K562 (cell line): ENCODE results near the gene PSMD13. TPM values are rescaled to one million over a fixed set of nuclear protein-coding genes. Genes with fewer than 3 reads are reported as not detected.

ENCODE experiments used
- ATAC-seq: fragments of 200-7000 bp; cut with Tn5 transposase; 3 replicates; pipeline ENCODE4 v1.9.1; 2020; ENCODE audit warnings: moderate library complexity
- BruUV-seq: library from RNA; stranded (reverse); fragments of 400-500 nt; replicated peaks from 2 replicates; lab custom pipeline; 2021; lab: Mats Ljungman, UMichigan
- CTCF ChIA-PET: fragments of 300-600 bp; formaldehyde crosslinking; extraction: SDS; loops from one replicate; lab custom pipeline; 2021; ENCODE audit warnings: low intra/inter-chr PET ratio; lab: Yijun Ruan, JAX
- POLR2A ChIA-PET: fragments of 300-600, 350-650 bp; sonication (Branson Sonifier 250); formaldehyde crosslinking; extraction: SDS; loops from one replicate; lab custom pipeline; 2021; ENCODE audit warnings: antibody characterized with exemption, inconsistent platforms; lab: Yijun Ruan, JAX
- DNase-seq, 4 experiments: peaks; one replicate each; pipeline versions ENCODE4 v3.0.0 to v3.0.0-alpha.2; 2011 to 2018; ENCODE audit warnings: low spot score in 3 of 4, mixed read lengths in 3 of 4; ENCODE audit errors: extremely low read depth in 1 of 4
- FAIRE-seq: peaks from 2 replicates; lab custom pipeline; 2011; peaks lifted over from hg19 to GRCh38; lab: Jason Lieb, UNC
- H2AFZ ChIP-seq: 2 replicates; pipeline ENCODE4 v1.6.0; 2011; ENCODE audit warnings: low read depth, low read length, control low read depth, inconsistent platforms
- H3K27ac ChIP-seq: fragments of 200-600 bp; 3 replicates; pipeline ENCODE4 v1.8.0; 2011; ENCODE audit warnings: low read depth, mild to moderate bottlenecking, control low read depth, inconsistent platforms, low read length, moderate library complexity, mixed read lengths; ENCODE audit errors: extremely low read depth
- H3K27me3 ChIP-seq, 2 experiments: fragments of 300-600 bp in 1 of 2; 2 replicates in 1 of 2; 3 replicates in 1 of 2; pipeline versions ENCODE4 v1.6.0 to v1.8.0; 2011; ENCODE audit warnings: inconsistent platforms in 2 of 2, low read length in 2 of 2, mild to moderate bottlenecking in 1 of 2, mixed read lengths in 1 of 2, moderate library complexity in 1 of 2; ENCODE audit not compliant: control insufficient read depth in 2 of 2, insufficient read depth in 2 of 2
- H3K36me3 ChIP-seq: fragments of 300-600 bp; 3 replicates; pipeline ENCODE4 v1.8.0; 2011; ENCODE audit warnings: mild to moderate bottlenecking, low read length, inconsistent platforms; ENCODE audit not compliant: control insufficient read depth, insufficient read depth
- H3K4me1 ChIP-seq, 2 experiments: fragments of 200-600 bp in 1 of 2; replicated peaks in 1 of 2; 2 replicates in 1 of 2; 3 replicates in 1 of 2; pipeline versions ENCODE4 v1.5.1 to v1.8.0; 2011; ENCODE audit warnings: inconsistent platforms in 2 of 2, low read length in 2 of 2, mild to moderate bottlenecking in 1 of 2, mixed read lengths in 1 of 2, moderate library complexity in 1 of 2; ENCODE audit not compliant: control insufficient read depth in 2 of 2, insufficient read depth in 2 of 2
- H3K4me2 ChIP-seq: 2 replicates; pipeline ENCODE4 v1.6.1; 2011; ENCODE audit warnings: low read length, control low read depth, inconsistent platforms, mixed read lengths; ENCODE audit not compliant: insufficient read depth
- H3K4me3 ChIP-seq: fragments of 200-600 bp; sonication (generic), shearing (Covaris generic); 2 replicates; pipeline ENCODE4 v1.5.1; 2016; ENCODE audit warnings: control low read depth, inconsistent platforms
- H3K79me2 ChIP-seq: fragments of 200-600 bp; 3 replicates; pipeline ENCODE4 v1.8.0; 2011; ENCODE audit warnings: low read length, inconsistent platforms; ENCODE audit not compliant: control insufficient read depth, insufficient read depth
- H3K9ac ChIP-seq, 2 experiments: 2 replicates each; pipeline versions ENCODE4 v1.6.0 to v1.6.1; 2011; ENCODE audit warnings: low read depth in 2 of 2, low read length in 2 of 2, control low read depth in 1 of 2, inconsistent platforms in 1 of 2, mild to moderate bottlenecking in 1 of 2, mixed read lengths in 1 of 2; ENCODE audit not compliant: insufficient read depth in 1 of 2
- H3K9me1 ChIP-seq: one replicate; pipeline ENCODE4 v1.6.0; 2011; ENCODE audit warnings: inconsistent platforms, mild to moderate bottlenecking, low read length, moderate library complexity; ENCODE audit not compliant: control insufficient read depth, insufficient read depth
- H3K9me3 ChIP-seq: replicated peaks from 2 replicates; pipeline ENCODE4 v1.5.1; 2011; ENCODE audit warnings: low read depth, low read length, inconsistent platforms; ENCODE audit not compliant: control insufficient read depth, insufficient read depth
- H4K20me1 ChIP-seq: replicated peaks from 2 replicates; pipeline ENCODE4 v1.6.1; 2011; ENCODE audit warnings: low read length, inconsistent platforms, mixed read lengths; ENCODE audit not compliant: control insufficient read depth, insufficient read depth
- POLR2G ChIP-seq: fragments of 200-400 bp; formaldehyde crosslinking; IDR thresholded peaks from 2 replicates; pipeline ENCODE4 v1.6.1; 2017; ENCODE audit warnings: low read depth, mild to moderate bottlenecking, antibody characterized with exemption, low read length, moderate library complexity
- WGBS: fragments of 100-300 bp; shearing (Covaris generic); methylation state at CpG from one replicate; pipeline ENCODE4 v1.1.6; 2016; ENCODE audit warnings: low coverage, mixed read lengths; ENCODE audit not compliant: insufficient coverage; ENCODE audit errors: missing lambda C conversion rate; 5-methylcytosine and 5-hydroxymethylcytosine counted together
- in situ Hi-C: fragments of 300-500 bp; cut with MboI; formaldehyde crosslinking; loops from 4 replicates; pipeline ENCODE4 v1.15.0; 2018; ENCODE audit warnings: inconsistent platforms, mixed read lengths
- intact Hi-C: fragments of 100-400 bp; cut with micrococcal nuclease; formaldehyde crosslinking; loops from 2 replicates; pipeline ENCODE4 v1.14.2; 2022
- polyA plus RNA-seq, 8 experiments: library from polyadenylated mRNA; depleted of rRNA in 4 of 8; stranded (reverse) in 5 of 8; unstranded in 3 of 8; fragments of >200 nt; fragmentation: Nextera tagmentation in 2 of 8; fragmentation: Illumina TruSeq in 1 of 8; extraction: Ambion mirVana in 2 of 8; extraction: Trizol in 1 of 8; gene quantifications; 2 replicates each; pipeline versions ENCODE4 v1.2.1 to v1.2.3, GENCODE V29; 2011 to 2014; ENCODE audit warnings: inconsistent platforms in 1 of 8, missing spikeins in 1 of 8
- total RNA-seq, 7 experiments: library from RNA; depleted of rRNA in 6 of 7; stranded (reverse); fragments of >200 nt in 6 of 7; fragmentation: Illumina TruSeq in 2 of 7; extraction: Trizol in 2 of 7; gene quantifications; 2 replicates each; pipeline versions ENCODE4 v1.2.1 to v1.2.3, GENCODE V29; 2011 to 2021; ENCODE audit warnings: low replicate concordance in 1 of 7
- TF ChIP-seq, protein P1 (sequence below): fragments of 250-450 bp; sonication (Bioruptor Pico); IDR thresholded peaks from 2 replicates; pipeline ENCODE4 v1.4.0; 2020; ENCODE audit warnings: mild to moderate bottlenecking, moderate library complexity

PSMD13 gene
- total and polyA plus RNA-seq, 9 of the 15 experiments (the other 6 are each of a cell fraction or from before 2014, with no cell fraction given) = 185 to 383 (median 267) TPM

DNA sequence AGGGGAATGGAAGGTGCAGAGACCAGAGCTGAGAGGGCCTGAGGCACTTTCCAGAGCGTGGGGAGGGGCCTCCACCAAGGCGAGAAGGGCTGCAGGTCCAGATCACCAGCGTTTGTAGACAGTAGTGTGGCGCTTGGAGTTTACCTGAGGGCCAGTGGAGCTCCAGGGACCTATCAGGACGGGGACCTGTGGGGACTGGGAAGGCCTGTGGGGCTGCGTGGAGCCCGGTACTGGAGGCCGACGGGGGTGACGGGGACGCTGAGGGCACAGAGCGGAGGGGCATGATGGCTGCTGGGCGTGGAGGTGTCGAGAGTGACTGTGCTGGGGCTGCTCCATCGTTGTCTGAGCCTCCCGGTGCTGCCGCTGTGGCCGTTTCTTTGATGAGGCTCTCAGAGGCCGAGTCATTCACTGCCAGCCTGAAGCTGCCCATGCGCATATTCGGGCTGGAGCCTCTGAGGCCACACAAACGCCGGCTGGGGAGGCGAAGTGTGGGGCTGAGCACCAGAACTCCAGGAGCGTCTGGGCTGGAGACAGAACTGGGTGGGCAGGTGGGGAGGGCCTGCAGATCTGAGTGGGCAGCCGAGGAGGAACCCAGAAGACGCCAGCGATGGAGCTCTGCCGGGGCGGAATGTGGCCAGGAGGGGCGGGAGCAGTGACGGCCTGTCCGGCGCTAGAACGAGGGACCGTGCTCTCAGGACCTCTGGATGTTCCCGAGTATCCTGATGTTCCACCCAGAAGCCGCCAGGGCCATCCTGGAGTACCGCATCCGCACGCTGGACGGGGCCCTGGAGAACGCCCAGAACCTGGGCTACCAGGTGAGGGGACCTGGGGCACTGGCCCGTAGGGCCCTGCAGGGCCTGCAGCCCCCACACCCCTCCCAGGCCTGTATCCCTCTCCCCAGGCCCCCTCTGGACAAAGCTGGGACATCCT lies 54.8 kb downstream of the PSMD13 start:
- no peak for FAIRE-seq
- H3K9ac ChIP-seq = peak overlapping the region in 1 of 2 experiments; percentile 94; a peak in 2 of 4 replicates
- TF ChIP-seq, protein P1, sequence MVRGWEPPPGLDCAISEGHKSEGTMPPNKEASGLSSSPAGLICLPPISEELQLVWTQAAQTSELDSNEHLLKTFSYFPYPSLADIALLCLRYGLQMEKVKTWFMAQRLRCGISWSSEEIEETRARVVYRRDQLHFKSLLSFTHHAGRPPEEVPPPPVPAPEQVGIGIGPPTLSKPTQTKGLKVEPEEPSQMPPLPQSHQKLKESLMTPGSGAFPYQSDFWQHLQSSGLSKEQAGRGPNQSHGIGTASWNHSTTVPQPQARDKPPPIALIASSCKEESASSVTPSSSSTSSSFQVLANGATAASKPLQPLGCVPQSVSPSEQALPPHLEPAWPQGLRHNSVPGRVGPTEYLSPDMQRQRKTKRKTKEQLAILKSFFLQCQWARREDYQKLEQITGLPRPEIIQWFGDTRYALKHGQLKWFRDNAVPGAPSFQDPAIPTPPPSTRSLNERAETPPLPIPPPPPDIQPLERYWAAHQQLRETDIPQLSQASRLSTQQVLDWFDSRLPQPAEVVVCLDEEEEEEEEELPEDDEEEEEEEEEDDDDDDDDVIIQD = no peak
- peak; percentile 25; the same call in 1 of the 2 replicates for TF ChIP-seq POLR2G
- H3K27me3 ChIP-seq = no peaks in the 10 kb centered on the region
- H3K4me1 ChIP-seq = peaks cover 10 to 90% of the 10 kb centered on the region in 2 experiments; a peak in 4 of 5 replicates
- WGBS = 89% methylated on average over 23 of the region's 44 CpGs
- POLR2A ChIA-PET = interaction anchor here (1.1 to 1.7 kb wide), 3 partner anchors 14 to 84 kb away, joined by 3 to 5 read pairs (median 3); partner anchors contain the start of genes BET1L, NLRP6 and RIC8A
- no peaks in the 10 kb centered on the region for H4K20me1 ChIP-seq
- no peaks in the 10 kb centered on the region for H3K9me1 ChIP-seq
- no peak overlapping the region for H3K4me3 ChIP-seq
- no peaks in the 10 kb centered on the region for H3K9me3 ChIP-seq
- peaks cover 60% of the 10 kb centered on the region; the same call in 2 of the 3 replicates for H3K36me3 ChIP-seq
- CTCF ChIA-PET = no interaction called here
- ATAC-seq = no peak
- in situ Hi-C loops (no loop called here), intact Hi-C loops (no loop called here)
- no TSS peak for BruUV-seq
- DNase-seq = no peak
- H3K4me2 ChIP-seq = no peak overlapping the region
- H2AFZ ChIP-seq = no peak overlapping the region
- H3K27ac ChIP-seq = no peak overlapping the region
- peaks cover 37% of the 10 kb centered on the region for H3K79me2 ChIP-seq
